A549 (cell line): ENCODE measurements around the gene SMIM31. TPM values are rescaled to one million over a fixed set of nuclear protein-coding genes. Genes with fewer than 3 reads are reported as not detected.

Experiments
- ATAC-seq, 2 experiments: fragments of 200-7000 bp in 1 of 2; fragments of >200 bp in 1 of 2; cut with Nextera tagmentation in 1 of 2; cut with Tn5 transposase in 1 of 2; 3 replicates each; pipeline versions ENCODE4 v1.8.0 to v1.9.1; 2018 to 2020; ENCODE audit warnings: mild to moderate bottlenecking in 1 of 2, moderate library complexity in 1 of 2
- CTCF ChIA-PET: fragments of 300-600 bp; sonication (Branson Sonifier 250); formaldehyde crosslinking; extraction: SDS; loops from one replicate; lab custom pipeline; 2021; ENCODE audit warnings: antibody characterized with exemption, inconsistent platforms; lab: Yijun Ruan, JAX
- POLR2A ChIA-PET: fragments of 350-600 bp; formaldehyde crosslinking; extraction: SDS; loops from one replicate; lab custom pipeline; 2021; ENCODE audit warnings: antibody characterized with exemption, inconsistent platforms; lab: Yijun Ruan, JAX
- DNase-seq, 2 experiments: peaks; one replicate each; pipeline versions ENCODE4 v3.0.0 to v3.0.0-alpha.2; 2011 to 2016; ENCODE audit warnings: low read depth in 1 of 2, low spot score in 1 of 2
- FAIRE-seq: peaks from 2 replicates; lab custom pipeline; 2011; peaks lifted over from hg19 to GRCh38; lab: Jason Lieb, UNC
- H3K27ac ChIP-seq, 2 experiments: fragments of >200 bp; sonication (Bioruptor Twin); formaldehyde crosslinking; 3 replicates each; pipeline ENCODE4 v1.5.1; 2016 to 2017
- H3K4me1 ChIP-seq: fragments of >200 bp; sonication (Bioruptor Twin); formaldehyde crosslinking; 3 replicates; pipeline ENCODE4 v1.6.1; 2016
- H3K4me2 ChIP-seq: fragments of >200 bp; sonication (Bioruptor Twin); formaldehyde crosslinking; 3 replicates; pipeline ENCODE4 v1.6.1; 2016
- H3K4me3 ChIP-seq: fragments of >200 bp; sonication (Bioruptor Twin); formaldehyde crosslinking; 3 replicates; pipeline ENCODE4 v1.5.1; 2016
- H3K9me3 ChIP-seq: fragments of >200 bp; sonication (Bioruptor Twin); formaldehyde crosslinking; 3 replicates; pipeline ENCODE4 v1.6.1; 2016
- BHLHE40 ChIP-seq: IDR thresholded peaks from 2 replicates; pipeline ENCODE4 v1.6.1; 2012; ENCODE audit warnings: low read depth, low read length, inconsistent platforms
- CEBPB ChIP-seq, 2 experiments: fragments of >200 bp in 1 of 2; sonication (Bioruptor Twin) in 1 of 2; formaldehyde crosslinking in 1 of 2; IDR thresholded peaks; 2 replicates each; pipeline ENCODE4 v1.6.1; 2012 to 2016
- E2F6 ChIP-seq: IDR thresholded peaks from 2 replicates; pipeline ENCODE4 v1.6.1; 2012; ENCODE audit warnings: low read depth, borderline replicate concordance
- EP300 ChIP-seq, 2 experiments: fragments of >200 bp; sonication (Bioruptor Twin); formaldehyde crosslinking; IDR thresholded peaks; 2 replicates in 1 of 2; 3 replicates in 1 of 2; pipeline ENCODE4 v1.6.1; 2016 to 2017
- ESRRA ChIP-seq: fragments of 150-350 bp; IDR thresholded peaks from 2 replicates; pipeline ENCODE4 v1.6.1; 2014; ENCODE audit warnings: mild to moderate bottlenecking, low read length, borderline replicate concordance
- FOSL2 ChIP-seq, 2 experiments: fragments of 450-650 bp in 1 of 2; fragments of >200 bp in 1 of 2; sonication (Bioruptor Twin) in 1 of 2; formaldehyde crosslinking; IDR thresholded peaks; 2 replicates each; pipeline versions ENCODE4 v1.5.0 to v1.6.1; 2016 to 2020; ENCODE audit warnings: mild to moderate bottlenecking in 1 of 2, moderate library complexity in 1 of 2
- GATA3 ChIP-seq: IDR thresholded peaks from 2 replicates; pipeline ENCODE4 v1.6.1; 2012; ENCODE audit warnings: borderline replicate concordance
- HDAC2 ChIP-seq: fragments of 200-600 bp; sonication (generic); IDR thresholded peaks from 2 replicates; pipeline ENCODE4 v1.6.1; 2016
- HOXA7 ChIP-seq: fragments of 250-450 bp; sonication (Bioruptor Pico); IDR thresholded peaks from 2 replicates; pipeline ENCODE4 v1.5.0; 2020; ENCODE audit warnings: mild to moderate bottlenecking, moderate library complexity
- HOXB13 ChIP-seq: fragments of 250-450 bp; sonication (Bioruptor Pico); IDR thresholded peaks from 2 replicates; pipeline ENCODE4 v1.5.0; 2020; ENCODE audit warnings: low read depth, mild to moderate bottlenecking, moderate library complexity
- HOXB5 ChIP-seq: fragments of 250-450 bp; sonication (Bioruptor Pico); IDR thresholded peaks from 2 replicates; pipeline ENCODE4 v1.5.0; 2020; ENCODE audit warnings: mild to moderate bottlenecking, moderate library complexity
- JUNB ChIP-seq: fragments of >200 bp; sonication (Bioruptor Twin); formaldehyde crosslinking; IDR thresholded peaks from 2 replicates; pipeline ENCODE4 v1.6.1; 2016
- PBX3 ChIP-seq: IDR thresholded peaks from 2 replicates; pipeline ENCODE4 v1.6.1; 2012
- POLR2A ChIP-seq: IDR thresholded peaks from 2 replicates; pipeline ENCODE4 v1.6.1; 2012; ENCODE audit warnings: mild to moderate bottlenecking, low read length
- RAD21 ChIP-seq, 2 experiments: fragments of >200 bp in 1 of 2; sonication (Bioruptor Twin) in 1 of 2; formaldehyde crosslinking in 1 of 2; IDR thresholded peaks in 1 of 2; conservative IDR thresholded peaks in 1 of 2; 2 replicates in 1 of 2; 3 replicates in 1 of 2; pipeline ENCODE4 v1.6.1; 2012 to 2018; ENCODE audit warnings: inconsistent platforms in 1 of 2
- RARB ChIP-seq: fragments of 250-450 bp; sonication (Bioruptor Pico); IDR thresholded peaks from 2 replicates; pipeline ENCODE4 v1.8.0; 2021; ENCODE audit warnings: mild to moderate bottlenecking, moderate library complexity
- RCOR1 ChIP-seq: fragments of 150-350 bp; IDR thresholded peaks from 2 replicates; pipeline ENCODE4 v1.6.1; 2014; ENCODE audit warnings: antibody characterized with exemption, low read length, low read depth
- REST ChIP-seq: fragments of 200-600 bp; sonication (generic); IDR thresholded peaks from 2 replicates; pipeline ENCODE4 v1.6.1; 2016; ENCODE audit warnings: antibody characterized with exemption, mild to moderate bottlenecking, moderate library complexity
- RNF2 ChIP-seq: fragments of 200-600 bp; sonication (generic); IDR thresholded peaks from 2 replicates; pipeline ENCODE4 v1.6.1; 2016; ENCODE audit warnings: low read depth, mild to moderate bottlenecking, antibody characterized with exemption, moderate library complexity, borderline replicate concordance
- USF2 ChIP-seq: fragments of 450-650 bp; IDR thresholded peaks from 2 replicates; pipeline ENCODE4 v1.6.1; 2014; ENCODE audit warnings: antibody characterized with exemption
- ZNF302 ChIP-seq: fragments of 250-450 bp; sonication (Bioruptor Pico); IDR thresholded peaks from 2 replicates; pipeline ENCODE4 v1.9.0; 2021; ENCODE audit warnings: inconsistent platforms, mild to moderate bottlenecking, moderate library complexity
- WGBS: methylation state at CpG from one replicate; pipeline ENCODE4 v1.1.6; 2017; ENCODE audit errors: missing lambda C conversion rate; 5-methylcytosine and 5-hydroxymethylcytosine counted together
- polyA plus RNA-seq, 4 experiments: library from polyadenylated mRNA; depleted of rRNA in 3 of 4; stranded (reverse); fragments of >200 nt; fragmentation: RNase III in 1 of 4; extraction: RNeasy Plus Mini Kit Qiagen cat#74134 plus additional on column Dnase treatment in 1 of 4; gene quantifications; 2 replicates in 3 of 4; 3 replicates in 1 of 4; pipeline ENCODE4 v1.2.3, GENCODE V29; 2011 to 2017
- TF ChIP-seq, protein P1 (sequence below): fragments of >200 bp; sonication (Bioruptor Twin); formaldehyde crosslinking; IDR thresholded peaks from 3 replicates; pipeline ENCODE4 v1.6.1; 2016
- TF ChIP-seq, protein P2 (sequence below): fragments of >200 bp; sonication (Bioruptor Twin); formaldehyde crosslinking; IDR thresholded peaks from 2 replicates; pipeline ENCODE4 v1.6.1; 2016
- TF ChIP-seq, protein P3 (sequence below): fragments of 150-350 bp; IDR thresholded peaks from 2 replicates; pipeline ENCODE4 v1.6.1; 2014; ENCODE audit warnings: low read depth, mild to moderate bottlenecking, low read length
- TF ChIP-seq, protein P4 (sequence below): IDR thresholded peaks from 2 replicates; pipeline ENCODE4 v1.6.1; 2012

Gene SMIM31
- polyA plus RNA-seq, 2 of the 4 experiments (the other 2 are of a cell fraction) = 0.39 TPM; not detected in 1

DNA sequence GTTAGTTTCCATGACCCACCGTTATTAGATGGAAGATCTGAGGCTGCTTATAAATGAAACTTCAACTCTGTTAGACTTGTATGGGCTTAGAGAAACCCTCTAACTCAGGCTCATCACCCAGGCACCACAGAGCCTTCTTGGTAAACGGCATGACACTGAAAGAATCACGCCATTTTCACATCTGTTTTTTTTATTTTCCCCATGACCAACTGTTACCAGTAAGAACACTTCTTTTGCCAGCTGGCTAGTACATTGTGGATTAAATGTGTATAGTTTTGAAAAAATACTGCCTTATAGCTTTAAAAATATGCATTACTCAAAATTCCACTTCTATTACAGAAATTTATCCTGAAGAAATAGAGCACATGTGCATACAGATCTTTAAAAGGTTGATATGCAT is 75.0 kb downstream of the SMIM31 start:
- Histone ChIP-seq H3K27ac (no peak overlapping the region), H3K4me3 (no peak overlapping the region), H3K4me2 (no peak overlapping the region), H3K4me1 (no peaks in the 10 kb centered on the region), H3K9me3 (no peaks in the 10 kb centered on the region)
- 29% methylated on average over 3 of the region's 3 CpGs for WGBS
- no peak for DNase-seq
- CTCF ChIA-PET = no interaction called here
- ATAC-seq = no peak
- TF ChIP-seq BHLHE40 = no peak
- TF ChIP-seq, protein P1, sequence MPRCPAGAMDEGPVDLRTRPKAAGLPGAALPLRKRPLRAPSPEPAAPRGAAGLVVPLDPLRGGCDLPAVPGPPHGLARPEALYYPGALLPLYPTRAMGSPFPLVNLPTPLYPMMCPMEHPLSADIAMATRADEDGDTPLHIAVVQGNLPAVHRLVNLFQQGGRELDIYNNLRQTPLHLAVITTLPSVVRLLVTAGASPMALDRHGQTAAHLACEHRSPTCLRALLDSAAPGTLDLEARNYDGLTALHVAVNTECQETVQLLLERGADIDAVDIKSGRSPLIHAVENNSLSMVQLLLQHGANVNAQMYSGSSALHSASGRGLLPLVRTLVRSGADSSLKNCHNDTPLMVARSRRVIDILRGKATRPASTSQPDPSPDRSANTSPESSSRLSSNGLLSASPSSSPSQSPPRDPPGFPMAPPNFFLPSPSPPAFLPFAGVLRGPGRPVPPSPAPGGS = no peak
- TF ChIP-seq RNF2 = no peak
- TF ChIP-seq, protein P2, sequence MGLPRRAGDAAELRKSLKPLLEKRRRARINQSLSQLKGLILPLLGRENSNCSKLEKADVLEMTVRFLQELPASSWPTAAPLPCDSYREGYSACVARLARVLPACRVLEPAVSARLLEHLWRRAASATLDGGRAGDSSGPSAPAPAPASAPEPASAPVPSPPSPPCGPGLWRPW = no peak
- TF ChIP-seq HDAC2 = no peak
- no peak for TF ChIP-seq E2F6
- no peak for TF ChIP-seq ZNF302 (CRISPR knock-in tag)
- no peak for FAIRE-seq
- POLR2A ChIA-PET = no interaction called here

DNA sequence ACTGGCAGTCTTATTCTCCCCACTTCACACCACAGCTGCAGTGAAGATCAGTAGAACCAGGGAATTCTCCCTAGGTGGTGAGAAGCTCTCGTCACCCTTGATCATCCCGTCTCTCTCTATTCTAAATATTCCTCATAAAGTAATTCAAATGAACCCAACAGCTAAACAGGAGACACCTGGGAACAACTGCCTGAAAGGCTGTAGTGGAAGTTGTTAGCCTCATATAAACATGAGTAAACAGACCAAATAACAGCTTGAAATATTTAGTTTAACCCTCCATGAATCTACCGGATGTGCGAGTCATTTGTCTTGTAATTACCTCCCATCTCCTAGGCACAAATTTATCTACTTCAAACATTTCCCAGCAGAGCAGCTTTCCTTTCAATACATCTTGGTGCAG is 92.6 kb downstream of the SMIM31 start:
- Histone ChIP-seq H3K9me3 (no peaks in the 10 kb centered on the region), H3K4me1 (no peaks in the 10 kb centered on the region), H3K4me3 (no peak overlapping the region), H3K27ac (no peak overlapping the region), H3K4me2 (no peak overlapping the region)
- CTCF ChIA-PET = no interaction called here
- no peak for TF ChIP-seq RCOR1
- TF ChIP-seq EP300 (IDR thresholded peaks at IDR 0.05) = no peak
- TF ChIP-seq HOXB13 (CRISPR knock-in tag) = no peak
- POLR2A ChIA-PET = no interaction called here
- FAIRE-seq (no peak), DNase-seq (no peak), ATAC-seq (no peak)
- WGBS = 90% methylated on average over 4 of the region's 4 CpGs

DNA sequence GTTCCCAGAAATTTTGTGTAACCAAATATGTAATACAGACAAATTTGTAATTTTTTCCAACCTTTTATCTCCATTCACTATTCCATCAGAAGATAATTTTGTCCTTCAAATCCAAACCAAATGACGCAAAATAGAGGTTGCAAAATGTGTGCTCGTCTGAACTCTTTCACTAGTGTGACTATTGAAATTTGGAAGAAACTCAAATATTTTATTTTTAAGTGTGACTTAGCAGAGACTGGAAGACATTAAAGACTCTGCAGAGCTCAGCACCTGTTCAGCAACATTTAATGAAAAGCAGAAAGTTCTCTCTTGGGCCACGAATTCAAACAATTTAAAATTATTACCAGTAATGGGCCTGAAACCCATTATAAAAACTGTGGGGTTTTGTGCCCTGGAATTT is 93.1 kb downstream of the SMIM31 start:
- Histone ChIP-seq H3K4me2 (no peak overlapping the region), H3K27ac (no peak overlapping the region), H3K4me1 (no peaks in the 10 kb centered on the region), H3K4me3 (no peak overlapping the region), H3K9me3 (no peaks in the 10 kb centered on the region)
- POLR2A ChIA-PET = no interaction called here
- CTCF ChIA-PET = no interaction called here
- TF ChIP-seq ESRRA = no peak
- no peak for TF ChIP-seq POLR2A
- TF ChIP-seq, protein P3, sequence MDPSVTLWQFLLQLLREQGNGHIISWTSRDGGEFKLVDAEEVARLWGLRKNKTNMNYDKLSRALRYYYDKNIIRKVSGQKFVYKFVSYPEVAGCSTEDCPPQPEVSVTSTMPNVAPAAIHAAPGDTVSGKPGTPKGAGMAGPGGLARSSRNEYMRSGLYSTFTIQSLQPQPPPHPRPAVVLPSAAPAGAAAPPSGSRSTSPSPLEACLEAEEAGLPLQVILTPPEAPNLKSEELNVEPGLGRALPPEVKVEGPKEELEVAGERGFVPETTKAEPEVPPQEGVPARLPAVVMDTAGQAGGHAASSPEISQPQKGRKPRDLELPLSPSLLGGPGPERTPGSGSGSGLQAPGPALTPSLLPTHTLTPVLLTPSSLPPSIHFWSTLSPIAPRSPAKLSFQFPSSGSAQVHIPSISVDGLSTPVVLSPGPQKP = no peak
- TF ChIP-seq CEBPB (IDR thresholded peaks at IDR 0.05) = no peak
- TF ChIP-seq RCOR1 = no peak
- TF ChIP-seq HOXB5 (CRISPR knock-in tag) = no peak
- no peak for TF ChIP-seq RAD21 (conservative IDR thresholded peaks at IDR 0.05 in 1 of 2, IDR thresholded peaks at IDR 0.05 in 1 of 2)
- TF ChIP-seq GATA3 = no peak
- no peak for TF ChIP-seq FOSL2 (IDR thresholded peaks at IDR 0.05)
- no peak for TF ChIP-seq FOSL2 (CRISPR knock-in tag; IDR thresholded peaks at IDR 0.05)
- TF ChIP-seq HOXA7 (CRISPR knock-in tag) = no peak
- no peak for TF ChIP-seq REST
- TF ChIP-seq RARB (CRISPR knock-in tag) = no peak
- no peak for TF ChIP-seq BHLHE40
- no peak for TF ChIP-seq JUNB
- TF ChIP-seq PBX3 = no peak
- no peak for TF ChIP-seq HOXB13 (CRISPR knock-in tag)
- TF ChIP-seq USF2 = no peak
- TF ChIP-seq, protein P4, sequence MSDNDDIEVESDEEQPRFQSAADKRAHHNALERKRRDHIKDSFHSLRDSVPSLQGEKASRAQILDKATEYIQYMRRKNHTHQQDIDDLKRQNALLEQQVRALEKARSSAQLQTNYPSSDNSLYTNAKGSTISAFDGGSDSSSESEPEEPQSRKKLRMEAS = no peak
- ATAC-seq (no peak), FAIRE-seq (no peak), DNase-seq (no peak)
- WGBS = 23% methylated on average over 3 of the region's 3 CpGs
